ENCODE results near the gene SLMAP. TPM values are rescaled to one million over a fixed set of nuclear protein-coding genes. Genes with fewer than 3 reads are reported as not detected.

Gene SLMAP
- total and polyA plus RNA-seq, 2 donors, result 25.8 to 36.3 TPM

GRCh38 chr3:57743496-57743895 lies 12.6 kb upstream of the SLMAP start:
- Histone ChIP-seq H3K4me3 (ENCODE audit: low read length in 2 of 2) (no peak overlapping the region), H3K9me3 (ENCODE audit: control insufficient read depth in 2 of 2, insufficient read depth in 1 of 2, low read length in 1 of 2) (no peaks in the 10 kb centered on the region), H3K4me1 (ENCODE audit: control insufficient read depth in 2 of 2, insufficient read depth in 2 of 2, low read length in 2 of 2) (no peaks in the 10 kb centered on the region), H3K27ac (ENCODE audit: low read depth in 1 of 2, low read length in 1 of 2) (no peak overlapping the region), H3K27me3 (ENCODE audit: control insufficient read depth in 2 of 2, insufficient read depth in 1 of 2, low read length in 1 of 2) (no peaks in the 10 kb centered on the region), H3K36me3 (ENCODE audit: control insufficient read depth in 2 of 2, insufficient read depth in 2 of 2, low read length in 1 of 2) (no peaks in the 10 kb centered on the region)
- WGBS, result 97% methylated on average over 1 of the region's 1 CpG
- DNase-seq (ENCODE audit: low read depth in 6 of 9, low spot score in 9 of 9), result no peak

DNA sequence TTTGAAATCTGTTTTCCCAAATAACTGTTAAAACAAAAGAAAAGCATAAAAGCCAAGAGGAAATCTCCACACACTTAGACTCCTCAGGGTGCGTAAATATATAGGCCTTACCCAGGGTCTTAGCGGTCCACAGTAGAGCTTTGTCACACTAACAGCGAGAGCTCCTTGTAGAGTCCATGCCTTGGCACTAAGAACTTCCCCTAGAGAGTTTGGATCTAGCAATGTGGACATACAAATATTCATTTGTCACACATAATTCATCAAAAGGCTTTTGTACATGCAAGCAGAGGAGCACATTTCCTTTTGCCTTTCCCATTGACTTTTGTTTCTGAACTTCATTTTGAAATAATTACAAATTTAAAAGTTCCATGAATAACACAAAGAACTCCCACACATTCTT lies 11.0 kb upstream of the SLMAP start:
- Histone ChIP-seq H3K36me3 (ENCODE audit: control insufficient read depth in 2 of 2, insufficient read depth in 2 of 2, low read length in 1 of 2) (no peaks in the 10 kb centered on the region), H3K27ac (ENCODE audit: low read depth in 1 of 2, low read length in 1 of 2) (no peak overlapping the region), H3K27me3 (ENCODE audit: control insufficient read depth in 2 of 2, insufficient read depth in 1 of 2, low read length in 1 of 2) (no peaks in the 10 kb centered on the region), H3K4me3 (ENCODE audit: low read length in 2 of 2) (no peak overlapping the region), H3K4me1 (ENCODE audit: control insufficient read depth in 2 of 2, insufficient read depth in 2 of 2, low read length in 2 of 2) (no peaks in the 10 kb centered on the region), H3K9me3 (ENCODE audit: control insufficient read depth in 2 of 2, insufficient read depth in 1 of 2, low read length in 1 of 2) (no peaks in the 10 kb centered on the region)
- 98% methylated on average over 3 of the region's 3 CpGs for WGBS
- no peak for DNase-seq (ENCODE audit: low read depth in 6 of 9, low spot score in 9 of 9)

GRCh38 chr3:57746156-57747010 lies 9.7 kb upstream of the SLMAP start:
- Histone ChIP-seq H3K27me3 (ENCODE audit: control insufficient read depth in 2 of 2, insufficient read depth in 1 of 2, low read length in 1 of 2) (no peaks in the 10 kb centered on the region), H3K4me3 (ENCODE audit: low read length in 2 of 2) (no peak overlapping the region), H3K9me3 (ENCODE audit: control insufficient read depth in 2 of 2, insufficient read depth in 1 of 2, low read length in 1 of 2) (no peaks in the 10 kb centered on the region), H3K4me1 (ENCODE audit: control insufficient read depth in 2 of 2, insufficient read depth in 2 of 2, low read length in 2 of 2) (no peaks in the 10 kb centered on the region), H3K27ac (ENCODE audit: low read depth in 1 of 2, low read length in 1 of 2) (no peak overlapping the region), H3K36me3 (ENCODE audit: control insufficient read depth in 2 of 2, insufficient read depth in 2 of 2, low read length in 1 of 2) (no peaks in the 10 kb centered on the region)
- 96% methylated on average over 17 of the region's 17 CpGs for WGBS
- DNase-seq (ENCODE audit: low read depth in 6 of 9, low spot score in 9 of 9), result no peak

- WGBS, result 93% methylated on average over 9 of the region's 9 CpGs
- no peak overlapping the region for H3K27ac ChIP-seq (ENCODE audit: low read depth in 1 of 2, low read length in 1 of 2)
- H3K4me1 ChIP-seq (ENCODE audit: control insufficient read depth in 2 of 2, insufficient read depth in 2 of 2, low read length in 2 of 2), result no peaks in the 10 kb centered on the region
- H3K36me3 ChIP-seq (ENCODE audit: control insufficient read depth in 2 of 2, insufficient read depth in 2 of 2, low read length in 1 of 2), result no peaks in the 10 kb centered on the region
- H3K9me3 ChIP-seq (ENCODE audit: control insufficient read depth in 2 of 2, insufficient read depth in 1 of 2, low read length in 1 of 2), result no peaks in the 10 kb centered on the region
- H3K4me3 ChIP-seq (ENCODE audit: low read length in 2 of 2), result no peak overlapping the region
- DNase-seq (ENCODE audit: low read depth in 6 of 9, low spot score in 9 of 9), result no peak
- H3K27me3 ChIP-seq (ENCODE audit: control insufficient read depth in 2 of 2, insufficient read depth in 1 of 2, low read length in 1 of 2), result no peaks in the 10 kb centered on the region
These were observed 6.6 kb upstream of the SLMAP start for GRCh38 chr3:57749542-57749941.

GRCh38 chr3:57752307-57752706 lies 3.8 kb upstream of the SLMAP start:
- Histone ChIP-seq H3K36me3 (ENCODE audit: control insufficient read depth in 2 of 2, insufficient read depth in 2 of 2, low read length in 1 of 2) (no peaks in the 10 kb centered on the region), H3K4me3 (ENCODE audit: low read length in 2 of 2) (no peak overlapping the region), H3K27me3 (ENCODE audit: control insufficient read depth in 2 of 2, insufficient read depth in 1 of 2, low read length in 1 of 2) (no peaks in the 10 kb centered on the region), H3K9me3 (ENCODE audit: control insufficient read depth in 2 of 2, insufficient read depth in 1 of 2, low read length in 1 of 2) (no peaks in the 10 kb centered on the region), H3K4me1 (ENCODE audit: control insufficient read depth in 2 of 2, insufficient read depth in 2 of 2, low read length in 2 of 2) (peaks cover 1 to 2% of the 10 kb centered on the region in 2 donors), H3K27ac (ENCODE audit: low read depth in 1 of 2, low read length in 1 of 2) (no peak overlapping the region)
- DNase-seq (ENCODE audit: low read depth in 6 of 9, low spot score in 9 of 9), result no peak

GRCh38 chr3:57753016-57753415 lies 3.1 kb upstream of the SLMAP start:
- Histone ChIP-seq H3K4me1 (ENCODE audit: control insufficient read depth in 2 of 2, insufficient read depth in 2 of 2, low read length in 2 of 2) (peaks cover 8 to 9% of the 10 kb centered on the region in 2 donors), H3K36me3 (ENCODE audit: control insufficient read depth in 2 of 2, insufficient read depth in 2 of 2, low read length in 1 of 2) (no peaks in the 10 kb centered on the region), H3K9me3 (ENCODE audit: control insufficient read depth in 2 of 2, insufficient read depth in 1 of 2, low read length in 1 of 2) (no peaks in the 10 kb centered on the region), H3K27me3 (ENCODE audit: control insufficient read depth in 2 of 2, insufficient read depth in 1 of 2, low read length in 1 of 2) (no peaks in the 10 kb centered on the region), H3K27ac (ENCODE audit: low read depth in 1 of 2, low read length in 1 of 2) (no peak overlapping the region), H3K4me3 (ENCODE audit: low read length in 2 of 2) (no peak overlapping the region)
- DNase-seq (ENCODE audit: low read depth in 6 of 9, low spot score in 9 of 9), result no peak

DNA sequence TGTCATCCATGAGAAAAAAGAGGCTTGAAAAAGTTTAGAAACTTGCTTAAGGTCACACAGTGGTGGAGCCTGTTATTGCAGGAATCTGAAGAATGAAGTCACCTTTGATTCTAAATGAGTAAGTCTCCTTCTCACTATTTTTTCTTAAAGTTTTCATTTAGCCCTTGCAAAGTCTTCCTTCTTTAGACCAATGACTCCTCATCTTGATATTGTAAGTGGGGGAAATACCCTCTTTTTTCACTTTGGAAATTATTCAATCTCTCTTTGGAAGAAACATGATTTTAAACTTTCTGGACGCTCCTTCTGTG lies 787 bp upstream of the SLMAP start:
- H3K36me3 ChIP-seq (ENCODE audit: control insufficient read depth in 2 of 2, insufficient read depth in 2 of 2, low read length in 1 of 2), result peaks cover 0 to 8% of the 10 kb centered on the region in 2 donors
- DNase-seq (ENCODE audit: low read depth in 6 of 9, low spot score in 9 of 9), result peak in 2 of 9 donors; percentile 25 to 40
- peak overlapping the region in 1 of 2 donors; percentile 77 for H3K27ac ChIP-seq (ENCODE audit: low read depth in 1 of 2, low read length in 1 of 2)
- 3% methylated on average over 1 of the region's 1 CpG for WGBS
- H3K4me1 ChIP-seq (ENCODE audit: control insufficient read depth in 2 of 2, insufficient read depth in 2 of 2, low read length in 2 of 2), result peaks cover 10 to 16% of the 10 kb centered on the region in 2 donors
- peak overlapping the region; percentile 69 to 91 for H3K4me3 ChIP-seq (ENCODE audit: low read length in 2 of 2)
- no peaks in the 10 kb centered on the region for H3K27me3 ChIP-seq (ENCODE audit: control insufficient read depth in 2 of 2, insufficient read depth in 1 of 2, low read length in 1 of 2)
- H3K9me3 ChIP-seq (ENCODE audit: control insufficient read depth in 2 of 2, insufficient read depth in 1 of 2, low read length in 1 of 2), result no peaks in the 10 kb centered on the region

DNA sequence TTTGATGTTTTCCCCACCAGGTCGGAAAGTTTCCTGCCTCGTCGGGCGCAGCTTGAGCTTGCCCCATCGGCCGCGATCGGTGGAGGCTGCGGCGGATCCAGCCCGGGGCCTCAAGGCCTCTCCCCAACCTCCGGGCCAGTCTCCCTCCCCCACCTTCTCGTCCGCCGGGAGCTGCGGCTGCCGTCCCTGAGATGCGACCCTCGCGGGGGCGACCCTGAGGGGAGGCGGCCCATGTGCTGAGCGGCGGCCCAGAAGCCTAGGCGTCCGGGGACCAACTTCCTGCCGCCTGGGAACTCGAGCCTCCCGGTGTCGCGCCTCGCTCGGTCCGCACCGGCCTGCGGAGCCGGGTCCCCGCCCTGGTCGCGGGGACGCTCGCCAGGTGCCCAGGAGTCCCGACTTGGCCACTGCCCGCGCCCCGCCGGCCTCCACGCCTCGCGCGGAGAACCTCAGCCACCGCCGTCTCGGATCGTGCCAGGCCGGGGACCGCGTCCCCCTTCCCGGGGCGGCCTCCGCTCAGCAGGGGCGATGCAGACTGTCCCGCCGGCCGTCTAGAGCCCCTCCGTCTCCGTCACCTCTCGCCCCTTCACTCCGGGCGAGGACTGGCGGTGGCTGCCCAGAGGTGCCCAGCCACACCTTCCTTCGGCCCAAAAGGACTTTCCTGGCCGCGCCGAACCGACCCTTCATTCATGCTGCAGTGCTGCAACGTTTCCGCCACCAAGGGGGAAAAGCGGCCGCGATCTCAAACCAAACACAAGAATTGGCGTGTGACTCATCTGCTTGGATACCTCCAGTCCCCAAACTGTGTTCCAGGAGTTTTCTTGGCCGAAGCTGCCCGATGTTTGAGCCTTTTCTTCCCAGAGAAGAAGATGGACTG lies 656 bp downstream of the SLMAP start:
- WGBS, result under 1% methylated on average over 84 of the region's 84 CpGs

GRCh38 chr3:57757642-57758297 lies 1.7 kb downstream of the SLMAP start:
- H3K4me1 ChIP-seq (ENCODE audit: control insufficient read depth in 2 of 2, insufficient read depth in 2 of 2, low read length in 2 of 2), result peaks cover 10 to 16% of the 10 kb centered on the region in 2 donors
- DNase-seq (ENCODE audit: low read depth in 6 of 9, low spot score in 9 of 9), result peak in 1 of 9 donors; percentile 10
- H3K27ac ChIP-seq (ENCODE audit: low read depth in 1 of 2, low read length in 1 of 2), result no peak overlapping the region

More for the DNA sequence above, 656 bp downstream of the SLMAP start:
- peak overlapping the region; percentile 69 to 91 for H3K4me3 ChIP-seq (ENCODE audit: low read length in 2 of 2)
- peak in 7 of 9 donors; percentile 12 to 55 (median 30) for DNase-seq (ENCODE audit: low read depth in 6 of 9, low spot score in 9 of 9)
- H3K36me3 ChIP-seq (ENCODE audit: control insufficient read depth in 2 of 2, insufficient read depth in 2 of 2, low read length in 1 of 2), result peaks cover 4 to 11% of the 10 kb centered on the region in 2 donors
- H3K27me3 ChIP-seq (ENCODE audit: control insufficient read depth in 2 of 2, insufficient read depth in 1 of 2, low read length in 1 of 2), result no peaks in the 10 kb centered on the region
- peaks cover 10 to 16% of the 10 kb centered on the region in 2 donors for H3K4me1 ChIP-seq (ENCODE audit: control insufficient read depth in 2 of 2, insufficient read depth in 2 of 2, low read length in 2 of 2)
- no peaks in the 10 kb centered on the region for H3K9me3 ChIP-seq (ENCODE audit: control insufficient read depth in 2 of 2, insufficient read depth in 1 of 2, low read length in 1 of 2)
- peak overlapping the region; percentile 77 to 93 for H3K27ac ChIP-seq (ENCODE audit: low read depth in 1 of 2, low read length in 1 of 2)

More at GRCh38 chr3:57757642-57758297, 1.7 kb downstream of the SLMAP start:
- Histone ChIP-seq H3K9me3 (ENCODE audit: control insufficient read depth in 2 of 2, insufficient read depth in 1 of 2, low read length in 1 of 2) (no peaks in the 10 kb centered on the region), H3K27me3 (ENCODE audit: control insufficient read depth in 2 of 2, insufficient read depth in 1 of 2, low read length in 1 of 2) (no peaks in the 10 kb centered on the region), H3K4me3 (ENCODE audit: low read length in 2 of 2) (peak overlapping the region; percentile 69 to 91), H3K36me3 (ENCODE audit: control insufficient read depth in 2 of 2, insufficient read depth in 2 of 2, low read length in 1 of 2) (peaks cover 4 to 11% of the 10 kb centered on the region in 2 donors)
- WGBS, result 85% methylated on average over 26 of the region's 26 CpGs

Measured in thymus (tissue), 11 donors.